GM19438 (cell line): ENCODE data around the gene CNN2.

ENCODE experiments used
- ATAC-seq: cut with Tn5 transposase; IDR thresholded peaks from one replicate; pipeline ENCODE4 v1.9.1; 2021; ENCODE audit warnings: low read depth; ENCODE audit not compliant: unreplicated experiment

The CNN2 gene

DNA sequence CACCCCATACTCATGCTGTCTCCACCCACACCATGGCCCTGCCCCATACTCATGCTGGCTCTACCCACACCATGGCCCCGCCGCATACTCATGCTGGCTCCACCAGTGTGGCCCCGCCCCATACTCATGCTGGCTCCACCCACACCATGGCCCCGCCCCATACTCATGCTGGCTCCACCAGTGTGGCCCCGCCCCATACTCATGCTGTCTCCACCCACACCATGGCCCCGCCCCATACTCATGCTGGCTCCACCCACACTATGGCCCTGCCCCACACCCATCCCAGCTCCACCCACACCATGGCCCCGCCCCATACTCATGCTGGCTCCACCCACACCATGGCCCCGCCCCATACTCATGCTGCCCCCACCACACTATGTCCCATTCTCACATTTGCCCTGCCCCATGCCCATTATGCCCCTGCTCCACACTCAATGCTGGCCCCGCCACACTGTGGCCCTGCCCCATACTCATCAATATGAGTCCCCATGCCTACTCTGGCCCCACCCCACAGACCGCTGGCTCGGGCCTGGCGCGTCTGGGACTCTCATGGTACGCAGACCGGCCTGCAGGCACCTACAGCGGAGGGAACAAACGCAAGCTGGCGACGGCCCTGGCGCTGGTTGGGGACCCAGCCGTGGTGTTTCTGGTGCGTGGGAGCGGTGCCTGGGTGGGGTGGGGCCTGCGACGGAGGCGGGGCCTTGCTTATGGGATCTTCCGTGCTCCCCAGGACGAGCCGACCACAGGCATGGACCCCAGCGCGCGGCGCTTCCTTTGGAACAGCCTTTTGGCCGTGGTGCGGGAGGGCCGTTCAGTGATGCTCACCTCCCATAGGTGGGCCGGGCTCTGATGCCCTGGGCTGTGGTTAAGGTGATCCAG is 36.9 kb downstream of the CNN2 start:
- ATAC-seq, result no peak

DNA sequence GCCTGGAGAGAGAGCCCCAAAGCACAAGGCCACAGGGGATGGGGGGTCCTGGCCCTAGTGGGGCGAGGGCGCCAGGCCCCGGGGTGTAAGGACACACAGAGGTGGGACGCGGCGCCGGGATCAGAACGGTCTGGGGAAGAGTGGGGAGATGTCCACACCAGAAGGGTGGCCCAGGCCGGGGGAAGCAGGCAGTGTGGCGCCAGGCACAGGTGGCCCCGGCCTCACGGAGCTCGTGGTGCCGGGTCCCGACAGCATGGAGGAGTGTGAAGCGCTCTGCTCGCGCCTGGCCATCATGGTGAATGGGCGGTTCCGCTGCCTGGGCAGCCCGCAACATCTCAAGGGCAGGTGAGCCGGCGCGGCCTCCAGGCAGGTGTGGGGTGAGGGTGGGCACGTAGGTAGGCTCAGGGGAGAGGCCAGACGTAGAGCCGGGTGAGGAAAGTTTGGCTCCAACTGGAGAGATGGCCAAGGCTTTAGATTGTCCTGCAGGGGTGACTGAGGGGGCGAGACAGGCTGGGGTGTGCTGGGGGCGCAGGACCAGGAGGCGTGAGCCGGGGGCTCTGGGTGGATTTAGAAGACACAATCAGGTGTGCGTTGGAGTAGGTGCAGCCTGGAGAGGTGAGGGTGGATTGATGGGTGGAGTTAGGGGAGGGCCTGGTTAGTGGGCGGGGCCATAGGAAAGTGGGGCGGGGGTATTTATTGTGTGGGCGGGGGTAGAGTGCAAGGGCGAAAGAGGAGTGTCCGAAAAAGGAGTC is 37.7 kb downstream of the CNN2 start:
- ATAC-seq, result no peak

DNA sequence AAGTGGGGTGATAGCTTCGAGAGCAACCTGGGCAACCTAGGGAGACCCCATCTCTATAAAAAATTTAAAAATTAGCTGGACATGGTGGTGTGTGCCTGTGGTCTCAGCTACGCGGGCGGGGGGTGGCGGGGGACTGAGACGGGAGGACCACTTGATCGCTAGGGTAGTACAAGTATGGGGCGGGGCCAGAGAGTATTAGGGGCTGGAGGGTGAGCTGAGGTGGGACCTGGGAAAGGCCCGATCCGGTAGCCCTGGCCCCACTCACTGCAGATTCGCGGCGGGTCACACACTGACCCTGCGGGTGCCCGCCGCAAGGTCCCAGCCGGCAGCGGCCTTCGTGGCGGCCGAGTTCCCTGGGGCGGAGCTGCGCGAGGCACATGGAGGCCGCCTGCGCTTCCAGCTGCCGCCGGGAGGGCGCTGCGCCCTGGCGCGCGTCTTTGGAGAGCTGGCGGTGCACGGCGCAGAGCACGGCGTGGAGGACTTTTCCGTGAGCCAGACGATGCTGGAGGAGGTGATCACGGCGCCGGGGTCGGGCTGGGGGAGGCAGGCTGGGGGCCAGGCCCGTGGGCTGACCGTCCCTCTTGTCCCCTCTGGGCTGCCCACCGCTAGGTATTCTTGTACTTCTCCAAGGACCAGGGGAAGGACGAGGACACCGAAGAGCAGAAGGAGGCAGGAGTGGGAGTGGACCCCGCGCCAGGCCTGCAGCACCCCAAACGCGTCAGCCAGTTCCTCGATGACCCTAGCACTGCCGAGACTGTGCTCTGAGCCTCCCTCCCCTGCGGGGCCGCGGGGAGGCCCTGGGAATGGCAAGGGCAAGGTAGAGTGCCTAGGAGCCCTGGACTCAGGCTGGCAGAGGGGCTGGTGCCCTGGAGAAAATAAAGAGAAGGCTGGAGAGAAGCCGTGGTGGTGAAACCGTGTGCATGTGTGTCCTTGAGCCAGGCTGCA is 38.5 kb downstream of the CNN2 start:
- no peak for ATAC-seq

DNA sequence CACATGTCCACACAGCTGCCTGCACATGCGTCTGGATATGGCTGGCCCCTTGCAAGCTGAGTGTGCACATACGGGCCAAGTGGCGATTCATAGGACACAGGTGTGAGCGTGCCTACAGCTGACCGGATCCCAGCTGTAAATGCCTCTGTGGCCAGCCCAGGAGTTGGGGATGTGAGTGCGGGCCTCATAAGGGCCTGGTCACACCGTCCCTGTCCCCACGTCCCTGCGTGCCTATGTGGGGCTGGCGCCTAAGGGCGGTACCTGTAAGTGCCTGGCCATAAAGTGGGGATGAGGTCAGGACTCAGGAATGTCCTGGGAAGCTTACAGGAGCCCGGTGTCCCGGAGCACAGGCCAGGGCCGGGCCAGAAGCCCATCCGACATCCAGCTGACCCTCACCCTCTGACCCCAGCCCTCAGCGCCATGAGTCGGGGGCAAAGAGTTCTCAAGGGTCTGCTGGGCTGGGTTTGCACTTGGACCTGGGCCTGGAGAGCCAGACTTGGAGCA is 39.2 kb downstream of the CNN2 start:
- no peak for ATAC-seq

DNA sequence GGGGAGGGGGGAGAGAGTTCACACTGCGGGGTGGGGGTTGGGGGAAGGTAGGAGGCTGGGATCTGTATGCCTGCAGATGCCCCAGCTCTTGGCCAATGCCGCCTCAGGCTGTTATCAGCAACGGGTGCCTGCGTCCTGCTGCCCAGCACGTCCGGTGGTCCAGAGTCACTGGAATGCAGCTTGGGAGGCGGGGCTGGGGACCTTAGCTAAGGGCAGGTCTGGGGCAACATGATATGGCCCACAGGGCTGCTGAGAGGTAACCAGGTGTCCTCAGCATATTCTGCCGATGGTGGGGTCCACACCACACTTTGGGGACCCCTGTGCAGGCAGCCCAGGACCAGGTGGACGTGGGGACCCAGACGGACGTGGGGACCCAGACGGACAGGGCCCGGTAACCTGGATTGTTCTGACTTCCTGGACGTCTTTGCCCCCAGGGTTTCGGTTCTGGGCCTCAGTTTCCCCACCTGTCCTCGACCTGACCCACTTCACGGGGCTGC is 39.9 kb downstream of the CNN2 start:
- ATAC-seq, result no peak

DNA sequence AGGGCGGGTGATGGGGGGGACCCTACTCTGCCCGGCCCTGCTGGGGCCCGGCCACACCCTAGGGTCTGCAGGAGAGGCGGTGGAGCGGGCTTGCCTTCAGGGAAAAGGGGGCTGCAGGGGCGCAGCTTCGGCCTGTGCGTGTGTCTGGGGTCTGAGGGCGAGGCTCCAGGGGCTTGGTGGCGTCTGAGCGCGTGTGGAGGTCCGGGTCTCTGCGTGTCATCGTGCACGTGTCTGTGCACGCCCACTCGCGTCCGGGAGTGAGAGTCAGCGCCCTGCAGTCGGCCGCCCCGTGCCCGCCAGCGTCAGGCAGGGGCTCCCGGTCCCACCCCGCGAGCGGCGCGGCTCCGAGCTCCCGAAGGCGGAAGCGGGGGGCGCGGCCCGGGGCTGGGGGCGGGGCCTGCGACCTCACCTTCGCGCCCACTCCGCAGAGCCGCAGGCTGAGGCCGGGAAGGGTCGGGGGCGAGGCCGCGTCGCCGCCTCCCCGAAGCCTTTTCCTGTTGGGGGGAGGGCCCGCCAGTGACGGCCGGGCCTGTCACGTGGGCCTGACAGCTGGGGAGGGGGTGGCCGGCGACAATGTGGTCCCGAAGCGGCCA is 40.4 kb downstream of the CNN2 start, which contains the start of gene ARHGAP45:
TSS of gene ARHGAP45 (plus strand) at position 420 of the 593 bp plus-strand sequence. CDS start 239 bp downstream, outside the sequence.
- no peak for ATAC-seq

DNA sequence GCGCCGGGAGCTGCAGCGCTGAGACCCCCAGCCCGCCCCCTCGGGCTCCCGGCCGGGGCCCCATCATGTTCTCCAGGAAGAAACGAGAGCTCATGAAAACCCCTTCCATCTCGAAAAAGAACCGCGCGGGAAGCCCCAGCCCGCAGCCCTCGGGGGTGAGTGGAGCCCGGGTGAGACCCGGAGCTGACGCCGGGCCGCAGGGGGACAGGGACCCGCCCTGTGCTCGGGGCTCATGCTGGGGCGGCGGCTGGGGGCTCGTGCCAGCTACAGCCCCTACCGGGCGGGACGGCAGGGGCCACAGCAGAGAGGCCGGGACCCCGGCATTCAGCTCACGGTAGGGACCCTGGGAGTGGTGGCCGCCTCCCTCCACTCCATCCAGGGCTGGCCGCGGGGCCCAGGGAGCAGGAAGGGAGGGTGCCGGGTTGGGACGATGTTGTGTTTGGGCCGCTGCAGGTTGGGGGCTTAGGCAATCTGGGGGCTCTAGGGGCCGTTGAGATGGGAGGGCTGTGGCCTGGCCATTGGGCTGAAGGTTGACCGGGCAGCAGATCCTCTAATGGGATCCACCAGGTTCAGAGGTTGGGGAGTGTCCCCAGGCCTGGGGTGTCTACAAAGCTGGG is 41.0 kb downstream of the CNN2 start:
- ATAC-seq, result no peak

DNA sequence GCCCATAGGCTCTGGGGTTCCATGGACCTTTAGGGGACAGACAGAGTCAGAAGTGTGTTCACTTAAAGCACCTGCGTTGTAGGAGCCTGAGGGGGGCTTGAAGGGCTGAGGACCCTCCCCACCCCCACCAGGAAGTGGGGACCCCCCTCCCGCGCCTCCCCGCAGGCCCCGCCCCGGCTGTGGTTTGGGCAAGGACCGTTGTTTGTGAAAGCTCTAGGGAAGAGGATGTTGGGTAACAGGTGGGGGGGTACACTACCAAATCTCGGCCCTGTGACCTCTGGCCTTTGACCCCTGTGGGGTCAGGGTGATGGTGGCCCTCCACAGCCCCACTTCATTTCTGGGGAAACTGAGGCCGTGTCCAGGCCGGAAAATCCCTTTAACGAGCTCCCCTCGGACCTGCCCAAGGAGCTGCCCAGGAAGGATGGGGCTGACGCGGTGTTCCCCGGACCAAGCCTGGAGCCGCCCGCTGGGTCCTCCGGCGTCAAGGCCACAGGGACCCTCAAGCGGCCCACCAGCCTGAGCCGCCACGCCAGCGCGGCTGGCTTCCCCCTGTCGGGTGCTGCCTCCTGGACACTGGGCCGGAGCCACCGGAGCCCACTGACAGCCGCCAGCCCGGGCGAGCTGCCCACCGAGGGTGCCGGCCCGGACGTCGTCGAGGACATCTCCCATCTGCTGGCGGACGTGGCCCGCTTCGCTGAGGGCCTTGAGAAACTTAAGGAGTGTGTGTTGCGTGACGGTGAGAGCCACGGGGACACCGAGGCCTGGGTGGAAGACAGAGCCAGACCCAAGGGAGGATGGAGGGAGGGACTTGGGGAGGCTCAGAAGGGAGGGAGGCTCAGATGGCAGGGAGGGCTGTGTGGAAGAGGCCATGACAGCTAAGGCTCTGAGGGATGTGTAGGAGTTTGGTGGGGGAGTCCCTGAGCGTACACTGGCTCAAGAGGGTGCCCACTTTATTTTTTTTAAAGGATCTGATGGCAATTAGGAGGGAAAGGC is 41.9 kb downstream of the CNN2 start:
- no peak for ATAC-seq

DNA sequence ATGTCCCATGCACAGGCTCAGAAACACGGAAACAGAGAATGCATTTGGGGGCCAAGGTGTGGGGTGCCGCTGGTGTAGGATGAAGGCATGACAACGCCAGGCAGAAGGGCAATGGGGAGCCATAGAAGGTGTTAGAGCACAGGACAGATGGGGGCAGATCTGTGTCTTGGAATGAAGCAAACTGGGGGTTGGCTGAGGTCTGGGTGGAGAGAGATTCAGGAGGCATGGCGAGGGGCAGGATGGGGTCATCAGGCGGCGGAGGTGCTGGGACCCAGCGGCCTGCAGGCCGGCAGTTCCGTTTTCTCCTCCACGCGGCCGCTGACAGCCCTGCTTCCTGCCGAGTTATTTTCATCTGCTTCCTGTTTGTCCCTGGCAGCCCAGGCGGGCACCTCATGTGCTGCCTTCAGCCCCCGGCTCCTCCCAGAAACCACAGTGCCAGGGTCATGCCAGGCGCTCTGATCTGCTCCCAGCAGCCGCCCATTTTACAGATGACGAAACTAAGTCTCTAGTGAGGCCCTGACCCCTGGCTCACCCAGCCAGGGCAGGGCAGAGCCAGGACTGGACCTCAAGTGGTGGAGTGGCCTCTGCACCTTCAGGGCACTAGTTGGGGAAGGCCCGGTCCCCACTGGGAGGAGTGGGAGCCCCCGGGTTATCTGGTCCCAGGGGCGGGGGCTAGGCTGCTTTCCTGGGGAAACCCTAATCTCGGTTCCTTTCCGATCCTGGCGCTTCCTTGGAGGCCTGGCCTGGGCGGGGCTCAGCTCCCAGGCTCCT is 42.8 kb downstream of the CNN2 start:
- no peak for ATAC-seq

DNA sequence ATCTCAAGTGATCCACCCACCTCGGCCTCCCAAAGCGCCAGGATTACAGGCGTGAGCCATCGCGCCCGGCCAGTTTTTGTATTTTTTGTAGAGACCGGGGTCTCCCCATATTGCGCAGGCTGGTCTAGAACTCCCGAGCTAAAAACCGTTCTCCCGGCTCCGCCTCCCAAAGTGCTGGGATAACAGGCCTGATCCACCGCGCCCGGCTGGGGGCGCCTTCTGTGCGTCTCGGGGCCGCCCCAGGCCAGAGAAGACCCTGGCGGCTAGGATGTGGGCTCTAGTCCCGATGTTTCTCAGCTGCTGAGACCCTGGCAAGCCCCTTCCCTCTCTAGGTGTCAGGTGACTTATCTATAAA is 44.1 kb downstream of the CNN2 start:
- no peak for ATAC-seq

DNA sequence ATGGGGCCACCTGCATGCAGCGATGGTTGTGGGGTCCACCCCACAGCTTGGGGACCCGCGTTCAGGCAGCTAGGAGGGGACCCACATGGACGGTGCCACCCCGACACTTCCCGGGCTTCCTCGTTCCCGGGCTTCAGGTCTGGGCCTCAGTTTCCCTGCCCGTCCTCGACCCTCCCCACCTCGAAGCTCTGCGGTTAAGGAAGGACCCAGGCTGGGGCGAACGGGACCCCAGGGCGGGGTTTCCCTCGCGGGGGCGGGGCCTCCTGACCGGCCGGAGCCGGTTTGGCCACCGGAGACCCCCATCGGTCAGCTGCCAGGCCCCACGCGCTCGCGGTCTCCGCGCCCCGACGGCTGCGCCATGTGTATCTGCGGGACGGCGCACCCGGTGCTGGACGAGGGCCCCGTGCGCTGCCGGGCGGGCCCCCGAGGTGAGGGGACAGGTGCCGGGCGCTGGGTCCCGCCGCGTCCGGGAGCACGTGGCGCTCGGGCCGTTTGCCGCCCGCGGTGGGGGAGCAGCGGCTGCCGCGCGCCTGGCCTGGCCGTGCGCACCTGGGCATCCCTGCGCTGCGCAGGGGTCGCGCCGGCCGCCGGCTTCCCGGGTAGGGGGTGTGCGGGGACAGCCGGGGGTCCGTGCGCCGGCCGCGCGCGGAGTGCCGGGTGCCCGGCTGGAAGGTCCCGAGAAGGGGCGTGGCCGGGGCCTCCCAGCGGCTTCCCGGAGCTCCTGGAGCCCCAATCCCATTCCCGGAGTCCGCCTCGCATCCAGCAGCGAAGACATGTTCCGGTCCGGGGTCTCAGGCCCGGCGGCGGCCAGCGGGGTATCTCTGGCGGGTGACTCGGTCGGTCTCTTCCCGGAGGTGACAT is 44.8 kb downstream of the CNN2 start:
- ATAC-seq, result no peak

DNA sequence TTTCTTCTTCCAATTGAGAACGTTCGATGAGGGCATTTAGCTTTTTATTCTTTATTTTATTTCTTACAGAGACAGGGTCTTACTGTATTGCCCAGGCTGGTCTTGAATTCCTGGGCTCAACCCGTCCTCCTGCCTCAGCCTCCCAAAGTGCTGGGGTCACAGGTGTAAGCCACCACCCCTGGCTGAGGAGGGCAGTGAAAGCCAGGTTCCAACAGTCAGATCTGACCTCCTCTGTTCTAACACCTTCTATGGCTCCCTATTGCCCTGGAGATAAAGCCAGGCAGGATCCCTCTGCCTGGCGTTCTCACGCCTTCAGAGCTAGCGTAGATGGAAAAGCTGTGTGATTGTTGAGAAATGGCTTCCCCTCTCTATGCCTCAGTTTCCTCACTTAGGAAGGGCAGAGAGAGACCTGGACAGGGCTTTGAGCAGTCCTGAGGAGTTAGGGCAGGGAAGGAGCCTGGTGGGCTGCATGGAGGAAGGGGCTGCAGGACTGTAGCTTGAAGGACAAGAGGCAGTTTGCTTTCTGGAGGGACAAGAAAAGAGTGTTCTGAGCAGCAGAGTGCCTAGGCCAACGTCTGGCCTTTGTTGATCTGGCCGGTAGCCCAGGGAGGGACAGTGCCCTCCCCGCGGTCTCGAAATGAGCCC is 46.1 kb downstream of the CNN2 start:
- no peak for ATAC-seq

DNA sequence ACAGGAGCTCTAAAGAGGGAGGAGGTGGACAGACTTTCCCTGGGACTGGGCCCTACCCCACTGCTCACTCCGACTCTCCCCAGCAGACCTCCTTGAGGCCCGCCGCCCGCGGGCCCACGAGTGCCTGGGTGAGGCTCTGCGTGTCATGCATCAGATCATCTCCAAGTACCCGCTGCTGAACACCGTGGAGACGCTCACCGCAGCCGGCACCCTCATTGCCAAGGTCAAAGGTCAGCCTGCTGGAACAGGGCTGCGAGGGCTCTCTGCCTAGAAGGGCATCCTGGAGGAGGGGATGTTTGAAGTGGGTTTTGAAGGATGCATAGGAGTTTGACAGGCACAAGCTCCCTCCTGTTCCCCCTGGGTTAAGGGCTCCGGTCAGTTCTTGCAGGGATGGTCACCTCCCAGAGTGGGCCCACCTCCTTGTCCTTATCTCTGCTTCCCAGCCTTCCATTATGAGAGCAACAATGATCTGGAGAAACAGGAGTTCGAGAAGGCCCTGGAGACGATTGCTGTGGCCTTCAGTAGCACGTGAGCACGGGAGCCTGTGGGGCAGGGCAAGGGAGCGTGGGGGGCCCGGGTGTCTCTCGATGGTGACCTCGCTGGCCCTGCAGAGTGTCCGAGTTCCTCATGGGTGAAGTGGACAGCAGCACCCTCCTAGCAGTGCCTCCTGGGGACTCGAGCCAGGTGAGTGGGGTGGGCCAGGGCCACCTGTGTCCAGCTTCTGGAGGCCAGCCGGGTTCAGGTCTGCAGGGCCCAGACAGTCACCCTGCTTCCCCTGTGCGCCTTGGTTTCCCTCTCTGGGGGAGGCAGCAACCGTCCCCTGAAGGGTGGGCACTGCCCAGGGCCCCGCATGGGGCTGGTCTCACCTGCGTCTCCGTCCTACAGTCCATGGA is 46.9 kb downstream of the CNN2 start:
- no peak for ATAC-seq

DNA sequence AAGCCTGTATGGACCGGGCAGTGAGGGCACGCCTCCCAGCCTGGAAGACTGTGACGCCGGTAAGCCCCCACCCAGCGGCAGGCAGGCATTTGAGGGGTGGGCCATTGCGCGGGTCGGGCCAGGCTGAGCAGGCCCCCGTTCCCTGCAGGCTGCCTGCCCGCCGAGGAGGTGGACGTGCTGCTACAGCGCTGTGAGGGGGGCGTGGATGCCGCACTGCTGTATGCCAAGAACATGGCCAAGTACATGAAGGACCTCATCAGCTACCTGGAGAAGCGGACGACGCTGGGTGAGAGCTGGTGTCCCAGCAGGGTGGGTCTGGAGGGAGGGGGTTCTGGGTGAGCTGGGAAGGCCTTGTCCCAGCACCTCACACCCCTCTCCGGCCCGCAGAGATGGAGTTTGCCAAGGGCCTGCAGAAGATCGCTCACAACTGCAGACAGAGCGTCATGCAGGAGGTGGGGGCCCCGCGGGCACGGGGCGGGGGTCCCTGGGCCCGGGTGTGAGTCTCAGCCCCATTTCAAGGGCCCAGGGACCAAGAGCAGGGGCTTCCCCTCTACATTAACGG is 47.6 kb downstream of the CNN2 start:
- no peak for ATAC-seq
